Stimulated activated naive CD4-positive, alpha-beta T cell (primary cell): ENCODE data around the gene MRPS31.

Source experiments
- DNase-seq, 6 experiments: peaks; one replicate each; lab custom pipeline; 2025; lab: John Stamatoyannopoulos, UW

The MRPS31 gene

GRCh38 chr13:40770934-40771618 lies at the start of gene MRPS31:
MRPS31 (minus strand) TSS chr13:40771190; CDS start chr13:40771136, 54 bp downstream.
- peak; percentile 85 to 95 (median 91) for DNase-seq

GRCh38 chr13:40819797-40820315 lies 48.9 kb upstream of the MRPS31 start:
- DNase-seq = no peak

GRCh38 chr13:40818926-40819325 lies 47.9 kb upstream of the MRPS31 start:
- DNase-seq = no peak

- DNase-seq = no peak
These were observed 43.8 kb upstream of the MRPS31 start for GRCh38 chr13:40814803-40815202.

- no peak for DNase-seq
These were observed 42.9 kb upstream of the MRPS31 start for GRCh38 chr13:40813667-40814454.

GRCh38 chr13:40812724-40813445 lies 41.9 kb upstream of the MRPS31 start:
- DNase-seq = no peak

- no peak for DNase-seq
These were observed 41.1 kb upstream of the MRPS31 start for GRCh38 chr13:40812102-40812501.

- no peak for DNase-seq
These were observed 38.5 kb upstream of the MRPS31 start for GRCh38 chr13:40809471-40809870.

- DNase-seq = no peak
These were observed 35.3 kb upstream of the MRPS31 start for GRCh38 chr13:40806241-40806640.

- DNase-seq = no peak
These were observed 32.3 kb upstream of the MRPS31 start for GRCh38 chr13:40803316-40803715.

GRCh38 chr13:40801255-40802217 lies 30.5 kb upstream of the MRPS31 start:
- DNase-seq = no peak

GRCh38 chr13:40800559-40800958 lies 29.6 kb upstream of the MRPS31 start:
- no peak for DNase-seq

- no peak for DNase-seq
These were observed 28.5 kb upstream of the MRPS31 start for GRCh38 chr13:40799508-40799907.

GRCh38 chr13:40798380-40798779 lies 27.4 kb upstream of the MRPS31 start:
- peak in 3 of 6 experiments; percentile 6 to 34 (median 11) for DNase-seq

- no peak for DNase-seq
These were observed 25.7 kb upstream of the MRPS31 start for GRCh38 chr13:40796649-40797048.

- no peak for DNase-seq
These were observed 23.7 kb upstream of the MRPS31 start for GRCh38 chr13:40794414-40795368.

- no peak for DNase-seq
These were observed 22.3 kb upstream of the MRPS31 start for GRCh38 chr13:40793339-40793738.

- no peak for DNase-seq
These were observed 21.5 kb upstream of the MRPS31 start for GRCh38 chr13:40792284-40793051.

- DNase-seq = peak in 1 of 6 experiments; percentile 35
These were observed 19.2 kb upstream of the MRPS31 start for GRCh38 chr13:40790154-40790616.
